IMR-90 (cell line): Measurements from ENCODE around the gene HDHD5. TPM values are rescaled to one million over a fixed set of nuclear protein-coding genes. Genes with fewer than 3 reads are reported as not detected.

Experiments used
- ATAC-seq: fragments of 200-7000 bp; cut with Tn5 transposase; 2 replicates; pipeline ENCODE4 v1.9.1; 2020; ENCODE audit warnings: low read depth, mild to moderate bottlenecking, moderate library complexity
- BruUV-seq: library from RNA; stranded (reverse); fragments of 400-500 nt; replicated peaks from 2 replicates; lab custom pipeline; 2021; lab: Mats Ljungman, UMichigan
- CTCF ChIA-PET: fragments of 300-600 bp; formaldehyde crosslinking; extraction: SDS; loops from one replicate; lab custom pipeline; 2021; ENCODE audit warnings: antibody characterized with exemption; lab: Yijun Ruan, JAX
- POLR2A ChIA-PET: fragments of 300-600 bp; sonication (Branson Sonifier 250); formaldehyde crosslinking; loops from one replicate; lab custom pipeline; 2022; ENCODE audit warnings: antibody characterized with exemption; ENCODE audit not compliant: unreplicated experiment; lab: Charles Lee
- DNase-seq: peaks from one replicate; pipeline ENCODE4 v3.0.0; 2013
- H2AFZ ChIP-seq: replicated peaks from 2 replicates; pipeline ENCODE3; 2013; ENCODE audit warnings: low read length, mild to moderate bottlenecking; ENCODE audit not compliant: poor library complexity
- H2AK5ac ChIP-seq: 2 replicates; pipeline ENCODE4 v1.6.1; 2013; ENCODE audit warnings: low read depth, low read length, inconsistent platforms
- H2AK9ac ChIP-seq: replicated peaks from 2 replicates; pipeline ENCODE3; 2013; ENCODE audit warnings: mild to moderate bottlenecking, low read depth, low read length, moderate library complexity; ENCODE audit not compliant: poor library complexity
- H2BK120ac ChIP-seq: 2 replicates; pipeline ENCODE4 v1.6.1; 2013; ENCODE audit warnings: low read depth, low read length, inconsistent platforms
- H2BK15ac ChIP-seq: 3 replicates; pipeline ENCODE4 v1.6.1; 2013; ENCODE audit warnings: low read depth, low read length, inconsistent platforms
- H2BK20ac ChIP-seq: 2 replicates; pipeline ENCODE4 v1.6.1; 2013; ENCODE audit warnings: low read depth, mild to moderate bottlenecking, inconsistent platforms, low read length, moderate library complexity
- H2BK5ac ChIP-seq: 2 replicates; pipeline ENCODE4 v1.6.1; 2013; ENCODE audit warnings: mild to moderate bottlenecking, low read depth, low read length, inconsistent platforms; ENCODE audit not compliant: poor library complexity, severe bottlenecking
- H3K14ac ChIP-seq: replicated peaks from 2 replicates; pipeline ENCODE4 v1.6.1; 2013; ENCODE audit warnings: low read depth, low read length, inconsistent platforms
- H3K18ac ChIP-seq: 2 replicates; pipeline ENCODE4 v1.6.1; 2013; ENCODE audit warnings: low read depth, low read length, control low read depth
- H3K23ac ChIP-seq: 2 replicates; pipeline ENCODE4 v1.6.1; 2013; ENCODE audit warnings: low read depth, low read length, inconsistent platforms
- H3K27ac ChIP-seq: 2 replicates; pipeline ENCODE4 v1.5.1; 2013; ENCODE audit warnings: mild to moderate bottlenecking, control low read depth, low read length; ENCODE audit not compliant: insufficient read depth
- H3K27me3 ChIP-seq: 2 replicates; pipeline ENCODE4 v1.6.1; 2013; ENCODE audit warnings: low read length; ENCODE audit not compliant: control insufficient read depth, insufficient read depth
- H3K36me3 ChIP-seq: 2 replicates; pipeline ENCODE4 v1.6.1; 2013; ENCODE audit warnings: low read length, mixed read lengths; ENCODE audit not compliant: control insufficient read depth, insufficient read depth
- H3K4ac ChIP-seq: 2 replicates; pipeline ENCODE4 v1.6.1; 2013; ENCODE audit warnings: low read depth, low read length, inconsistent platforms
- H3K4me1 ChIP-seq: 2 replicates; pipeline ENCODE4 v1.6.1; 2013; ENCODE audit warnings: low read length, mixed read lengths; ENCODE audit not compliant: control insufficient read depth, insufficient read depth
- H3K4me2 ChIP-seq: 2 replicates; pipeline ENCODE4 v1.6.1; 2013; ENCODE audit warnings: low read depth, mild to moderate bottlenecking, control low read depth, low read length, moderate library complexity
- H3K4me3 ChIP-seq: 2 replicates; pipeline ENCODE4 v1.5.1; 2013; ENCODE audit warnings: low read depth, mild to moderate bottlenecking, control low read depth, low read length, moderate library complexity; ENCODE audit not compliant: insufficient read depth
- H3K56ac ChIP-seq: 2 replicates; pipeline ENCODE4 v1.6.1; 2013; ENCODE audit warnings: low read length, inconsistent platforms; ENCODE audit not compliant: insufficient read depth; ENCODE audit errors: extremely low read depth
- H3K79me1 ChIP-seq, 2 experiments: 2 replicates each; pipeline ENCODE4 v1.6.1; 2013; ENCODE audit warnings: low read length in 2 of 2, inconsistent platforms in 1 of 2, low read depth in 1 of 2
- H3K9ac ChIP-seq: 2 replicates; pipeline ENCODE4 v1.6.1; 2013; ENCODE audit warnings: low read depth, low read length, control low read depth
- H3K9me1 ChIP-seq: 2 replicates; pipeline ENCODE4 v1.6.1; 2013; ENCODE audit warnings: low read length, inconsistent platforms; ENCODE audit not compliant: insufficient read depth
- H3K9me3 ChIP-seq: 2 replicates; pipeline ENCODE4 v1.6.1; 2013; ENCODE audit warnings: low read length; ENCODE audit not compliant: control insufficient read depth, insufficient read depth
- H4K20me1 ChIP-seq: 2 replicates; pipeline ENCODE4 v1.6.1; 2013; ENCODE audit warnings: low read length, inconsistent platforms; ENCODE audit not compliant: insufficient read depth
- H4K5ac ChIP-seq: 2 replicates; pipeline ENCODE4 v1.6.1; 2013; ENCODE audit warnings: mild to moderate bottlenecking, low read depth, low read length, control low read depth
- H4K8ac ChIP-seq, 2 experiments: 2 replicates each; pipeline ENCODE4 v1.6.1; 2013; ENCODE audit warnings: low read depth in 2 of 2, low read length in 2 of 2, control low read depth in 1 of 2, inconsistent platforms in 1 of 2
- H4K91ac ChIP-seq: 2 replicates; pipeline ENCODE4 v1.6.1; 2013; ENCODE audit warnings: low read depth, low read length, inconsistent platforms; ENCODE audit not compliant: insufficient read depth
- BHLHE40 ChIP-seq: fragments of 150-350 bp; IDR thresholded peaks from 2 replicates; pipeline ENCODE4 v1.6.1; 2016; ENCODE audit warnings: mild to moderate bottlenecking, low read depth, low read length
- CHD1 ChIP-seq: IDR thresholded peaks from 2 replicates; pipeline ENCODE4 v1.6.1; 2012; ENCODE audit warnings: low read depth, low read length, improper control_type of control experiment
- FOS ChIP-seq: fragments of 150-350 bp; IDR thresholded peaks from 2 replicates; pipeline ENCODE4 v1.6.1; 2016; ENCODE audit warnings: low read depth, low read length
- MAFK ChIP-seq: IDR thresholded peaks from 2 replicates; pipeline ENCODE4 v1.6.1; 2012; ENCODE audit warnings: low read depth, low read length, improper control_type of control experiment
- MAZ ChIP-seq: IDR thresholded peaks from 2 replicates; pipeline ENCODE4 v1.6.1; 2012; ENCODE audit warnings: low read depth, mild to moderate bottlenecking, low read length, improper control_type of control experiment, moderate library complexity, borderline replicate concordance
- POLR2A ChIP-seq: IDR thresholded peaks from 2 replicates; pipeline ENCODE4 v1.6.1; 2012; ENCODE audit warnings: mild to moderate bottlenecking, low read depth, low read length
- WGBS, 2 experiments: methylation state at CpG; one replicate each; pipeline versions ENCODE4 v1.1.5 to v1.1.7; 2013; ENCODE audit warnings: missing lambda C conversion rate in 2 of 2; ENCODE audit not compliant: insufficient read length in 1 of 2; ENCODE audit errors: extremely low coverage in 2 of 2; 5-methylcytosine and 5-hydroxymethylcytosine counted together
- dilution Hi-C: fragments of 300-500 bp; cut with HindIII; formaldehyde crosslinking; loops from one replicate; pipeline ENCODE4 v1.14.3; 2018; ENCODE audit warnings: low sequenced_read_pairs; ENCODE audit not compliant: unreplicated experiment
- in situ Hi-C: fragments of 300-500 bp; cut with MboI; formaldehyde crosslinking; loops from 3 replicates; pipeline ENCODE4 v1.14.3; 2019; ENCODE audit warnings: low sequenced_read_pairs, inconsistent platforms, mixed read lengths
- intact Hi-C: fragments of 100-400 bp; cut with micrococcal nuclease; formaldehyde crosslinking; loops from 2 replicates; pipeline ENCODE4 v1.10.0; 2022
- polyA plus RNA-seq, 3 experiments: library from polyadenylated mRNA; depleted of rRNA; stranded (reverse); fragments of >200 nt; gene quantifications; 2 replicates each; pipeline ENCODE4 v1.2.3, GENCODE V29; 2012; ENCODE audit warnings: low replicate concordance in 1 of 3
- total RNA-seq: library from RNA; depleted of rRNA; stranded (reverse); fragments of >200 nt; gene quantifications from 2 replicates; pipeline ENCODE4 v1.2.3, GENCODE V29; 2012

HDHD5 gene
- total and polyA plus RNA-seq, 2 of the 4 experiments (the other 2 are of a cell fraction), result 31.9 to 37.5 TPM

GRCh38 chr22:17172029-17172833 lies 13.2 kb upstream of the HDHD5 start:
- Histone ChIP-seq H3K79me1 (no peaks in the 10 kb centered on the region), H2AFZ (peak overlapping the region; percentile 100), H3K27me3 (peaks cover 3% of the 10 kb centered on the region; the same call in 1 of the 2 replicates), H3K23ac (no peak overlapping the region), H2BK120ac (peak overlapping the region; percentile 52; the same call in 1 of the 2 replicates), H4K20me1 (no peaks in the 10 kb centered on the region), H2BK20ac (0 out of 2 replicates have a peak overlapping the region, but pooled peaks have one; percentile 18), H3K4ac (peak overlapping the region; percentile 87), H3K27ac (peak overlapping the region; percentile 36), H2BK15ac (no peak overlapping the region), H3K4me1 (no peaks in the 10 kb centered on the region), H3K4me3 (peak overlapping the region; percentile 35), H2AK5ac (no peak overlapping the region), H3K9ac (peak overlapping the region; percentile 59), H2AK9ac (peak overlapping the region; percentile 77), H4K91ac (peak overlapping the region; percentile 84), H3K9me1 (no peaks in the 10 kb centered on the region; the same call in 1 of the 2 replicates), H3K4me2 (peak overlapping the region; percentile 64), H3K14ac (peak overlapping the region; percentile 87; the same call in 1 of the 2 replicates), H3K36me3 (no peaks in the 10 kb centered on the region), H4K8ac (peak overlapping the region; percentile 97 to 100), H3K9me3 (no peaks in the 10 kb centered on the region), H3K56ac (peak overlapping the region; percentile 66), H4K5ac (peak overlapping the region; percentile 92), H2BK5ac (peak overlapping the region; percentile 8), H3K18ac (peak overlapping the region; percentile 20; the same call in 1 of the 2 replicates)
- in situ Hi-C loops (loop anchor here (10.0 kb wide), 1 partner anchor 97 kb away; no protein-coding TSS in a partner anchor), intact Hi-C loops (no loop called here), dilution Hi-C loops (no loop called here)
- ChIA-PET CTCF (interaction anchor here (0.5 to 2.6 kb wide), 33 partner anchors 9 to 341 kb away, joined by 3 to 24 read pairs (median 4); partner anchors contain the start of genes HDHD5 and TMEM121B), POLR2A (interaction anchor here (0.7 kb wide), 1 partner anchor 86 kb away, joined by 3 read pairs; no protein-coding TSS in a partner anchor)
- no peak for DNase-seq
- no peak for ATAC-seq
- 60% methylated on average over 2 of the region's 24 CpGs; no CpG with 5 or more reads in 1 of the 2 experiments for WGBS, 2 experiments
- no TSS peak for BruUV-seq
- TF ChIP-seq CHD1 (no peak), BHLHE40 (no peak), MAZ (no peak), FOS (no peak), MAFK (no peak), POLR2A (no peak)
